Nucleus accumbens (tissue), 56 donors: ENCODE measurements around the gene AADACL4.
"Not testable (repeated sequence)": the region's sequence is repeated elsewhere in the genome, so short reads cannot be mapped to it uniquely, and the experiment has no call there.

Source experiments
- DNase-seq, 56 donors: peaks; one replicate each; lab custom pipeline; 2025; lab: John Stamatoyannopoulos, UW

AADACL4 gene

GRCh38 chr1:12703821-12704451, 60.1 kb downstream of the AADACL4 start:
- DNase-seq = no peak

- DNase-seq = no peak
Measured at GRCh38 chr1:12706061-12706460, 62.2 kb downstream of the AADACL4 start.

GRCh38 chr1:12708396-12709090, 64.7 kb downstream of the AADACL4 start:
- no peak for DNase-seq

GRCh38 chr1:12709091-12709491, 65.2 kb downstream of the AADACL4 start:
- DNase-seq = no peak

- no peak for DNase-seq
Measured at GRCh38 chr1:12709696-12710095, 65.8 kb downstream of the AADACL4 start.

GRCh38 chr1:12711536-12711935, 67.7 kb downstream of the AADACL4 start:
- DNase-seq = no peak

GRCh38 chr1:12712076-12712475, 68.2 kb downstream of the AADACL4 start:
- DNase-seq = no peak

- no peak for DNase-seq
Measured at GRCh38 chr1:12712929-12713328, 69.0 kb downstream of the AADACL4 start.

- not testable (repeated sequence) for DNase-seq
Measured at GRCh38 chr1:12713651-12714050, 69.8 kb downstream of the AADACL4 start.

- DNase-seq = no peak
Measured at GRCh38 chr1:12714710-12715475, 71.0 kb downstream of the AADACL4 start.

GRCh38 chr1:12715896-12716437, 72.1 kb downstream of the AADACL4 start, which contains the start of gene AADACL3:
AADACL3 (plus strand) TSS chr1:12716110; CDS start chr1:12716177, 67 bp downstream.
- no peak for DNase-seq
